ENCODE results near the gene ELMOD1. TPM values are rescaled to one million over a fixed set of nuclear protein-coding genes. Genes with fewer than 3 reads are reported as not detected.

Gene ELMOD1
- total and polyA plus RNA-seq, 2 donors (not counting 3 experiments of a cell fraction or from before 2014, with no cell fraction given): 1.6 to 2.4 TPM

DNA sequence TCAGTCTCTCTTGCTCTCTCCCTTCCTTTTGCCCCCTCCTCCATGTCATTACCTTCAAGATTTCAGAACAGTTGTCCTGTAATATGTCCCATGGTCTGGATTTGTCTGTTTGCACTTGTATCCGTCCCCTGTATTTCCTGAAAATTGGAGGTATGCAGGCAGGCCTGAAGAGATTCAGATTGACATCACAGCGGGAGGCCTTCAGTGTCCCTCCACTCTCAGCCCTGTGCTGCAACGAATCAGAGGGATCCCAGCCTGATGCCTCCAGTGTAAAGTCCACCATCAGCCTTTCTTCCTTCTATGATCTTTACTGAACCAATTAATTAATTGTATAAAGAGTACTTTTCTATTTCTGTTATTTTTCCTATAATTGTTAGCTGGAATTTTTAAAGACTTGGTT lies 57.3 kb downstream of the ELMOD1 start:
- FAIRE-seq (no peak), DNase-seq (ENCODE audit: low read depth, low spot score) (no peak)
- H3K36me3 ChIP-seq (ENCODE audit: control insufficient read depth in 2 of 2, extremely low read depth in 1 of 2, insufficient read depth in 2 of 2, low read length in 2 of 2): no peaks in the 10 kb centered on the region
- H3K79me2 ChIP-seq (ENCODE audit: control insufficient read depth, insufficient read depth, low read length): no peaks in the 10 kb centered on the region
- H3K4me3 ChIP-seq (replicated peaks in 1 of 3; ENCODE audit: insufficient read depth in 1 of 3, low read depth in 1 of 3, low read length in 3 of 3): no peak overlapping the region
- H3K4me1 ChIP-seq (ENCODE audit: control insufficient read depth, extremely low read depth, insufficient read depth, low read length): peaks cover 6% of the 10 kb centered on the region
- no peak overlapping the region for H3K27ac ChIP-seq (ENCODE audit: insufficient read depth, low read depth, low read length)
- H4K20me1 ChIP-seq (replicated peaks; ENCODE audit: control insufficient read depth, extremely low read depth, insufficient read depth, low read length): no peaks in the 10 kb centered on the region
- dilution Hi-C loops (cut with MboI; ENCODE audit: extremely low pct_ligation_motif_present, low sequenced_read_pairs) (no loop called here), intact Hi-C loops (cut with micrococcal nuclease) (no loop called here)
- ChIA-PET POLR2A (no interaction called here), CTCF (interaction anchor here (1.0 kb wide), 1 partner anchor 21 kb away, joined by 3 read pairs; no protein-coding TSS in a partner anchor)
- no peak overlapping the region for H2AFZ ChIP-seq (ENCODE audit: low read depth, low read length)
- TF ChIP-seq EZH2 (IDR thresholded peaks at IDR 0.05; ENCODE audit: borderline replicate concordance, low read depth, low read length, severe bottlenecking): no peak
- no peak for TF ChIP-seq JUN (IDR thresholded peaks at IDR 0.05; ENCODE audit: borderline replicate concordance, insufficient read depth, insufficient read length, low read depth)
- TF ChIP-seq GATA2 (IDR thresholded peaks at IDR 0.05; ENCODE audit: insufficient read depth, insufficient read length, low read depth, low read length): no peak
- TF ChIP-seq POLR2AphosphoS5 (IDR thresholded peaks at IDR 0.05; ENCODE audit: insufficient read depth, low read depth, low read length): no peak
- no peak for TF ChIP-seq POLR2A (IDR thresholded peaks at IDR 0.05; ENCODE audit: low read depth, low read length)
- TF ChIP-seq, protein P1, sequence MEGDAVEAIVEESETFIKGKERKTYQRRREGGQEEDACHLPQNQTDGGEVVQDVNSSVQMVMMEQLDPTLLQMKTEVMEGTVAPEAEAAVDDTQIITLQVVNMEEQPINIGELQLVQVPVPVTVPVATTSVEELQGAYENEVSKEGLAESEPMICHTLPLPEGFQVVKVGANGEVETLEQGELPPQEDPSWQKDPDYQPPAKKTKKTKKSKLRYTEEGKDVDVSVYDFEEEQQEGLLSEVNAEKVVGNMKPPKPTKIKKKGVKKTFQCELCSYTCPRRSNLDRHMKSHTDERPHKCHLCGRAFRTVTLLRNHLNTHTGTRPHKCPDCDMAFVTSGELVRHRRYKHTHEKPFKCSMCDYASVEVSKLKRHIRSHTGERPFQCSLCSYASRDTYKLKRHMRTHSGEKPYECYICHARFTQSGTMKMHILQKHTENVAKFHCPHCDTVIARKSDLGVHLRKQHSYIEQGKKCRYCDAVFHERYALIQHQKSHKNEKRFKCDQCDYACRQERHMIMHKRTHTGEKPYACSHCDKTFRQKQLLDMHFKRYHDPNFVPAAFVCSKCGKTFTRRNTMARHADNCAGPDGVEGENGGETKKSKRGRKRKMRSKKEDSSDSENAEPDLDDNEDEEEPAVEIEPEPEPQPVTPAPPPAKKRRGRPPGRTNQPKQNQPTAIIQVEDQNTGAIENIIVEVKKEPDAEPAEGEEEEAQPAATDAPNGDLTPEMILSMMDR (IDR thresholded peaks at IDR 0.05; ENCODE audit: extremely low read depth in 1 of 2, insufficient read depth in 1 of 2, low read depth in 1 of 2, low read length in 2 of 2): no peak
- TF ChIP-seq, protein P2, sequence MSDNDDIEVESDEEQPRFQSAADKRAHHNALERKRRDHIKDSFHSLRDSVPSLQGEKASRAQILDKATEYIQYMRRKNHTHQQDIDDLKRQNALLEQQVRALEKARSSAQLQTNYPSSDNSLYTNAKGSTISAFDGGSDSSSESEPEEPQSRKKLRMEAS (IDR thresholded peaks at IDR 0.05; ENCODE audit: insufficient read depth, insufficient read length): no peak
- TF ChIP-seq MYC (IDR thresholded peaks at IDR 0.05; ENCODE audit: low read depth, low read length): no peak
- TF ChIP-seq FOS (IDR thresholded peaks at IDR 0.05; ENCODE audit: borderline replicate concordance, insufficient read depth, low read length): no peak
- H3K27me3 ChIP-seq (ENCODE audit: control insufficient read depth in 2 of 2, insufficient read depth in 2 of 2, low read length in 2 of 2): no peaks in the 10 kb centered on the region
- H3K4me2 ChIP-seq (ENCODE audit: insufficient read depth, low read length): no peak overlapping the region
- no peaks in the 10 kb centered on the region for H3K9me3 ChIP-seq (replicated peaks; ENCODE audit: control insufficient read depth, insufficient read depth, low read length)
- no peaks in the 10 kb centered on the region for H3K9me1 ChIP-seq (replicated peaks; ENCODE audit: control insufficient read depth, extremely low read depth, insufficient read depth, low read length)
- no peak overlapping the region for H3K9ac ChIP-seq (replicated peaks; ENCODE audit: extremely low read depth, insufficient read depth, low read length)
- no TSS peak for BruUV-seq (replicated peaks)

Measured in endothelial cell of umbilical vein (primary cell).